Measurements from ENCODE around the gene ARHGAP42. TPM values are rescaled to one million over a fixed set of nuclear protein-coding genes. Genes with fewer than 3 reads are reported as not detected.

The ARHGAP42 gene
- total and polyA plus RNA-seq, 2 of the 4 experiments (the other 2 are of a cell fraction), result 2.9 to 7.3 TPM

DNA sequence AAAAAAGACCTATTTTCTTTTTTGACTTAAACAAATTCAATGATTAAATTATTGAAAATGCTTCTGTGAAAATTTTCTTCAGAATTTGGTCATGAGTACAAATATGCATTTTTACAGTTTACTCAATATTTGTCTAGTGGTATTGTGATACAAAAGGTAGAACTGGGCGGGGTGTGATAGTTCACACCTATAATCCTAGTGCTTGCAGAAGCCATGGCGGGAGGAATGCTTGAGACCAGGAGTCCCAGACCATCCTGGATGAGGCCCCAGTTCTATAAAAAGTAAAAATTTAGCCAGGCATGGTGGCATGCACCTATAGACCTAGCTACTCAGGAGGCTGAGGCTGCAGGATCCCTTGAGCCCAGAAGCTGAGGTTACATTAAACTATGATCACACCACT is 90.6 kb downstream of the ARHGAP42 start:
- intact Hi-C loops (cut with micrococcal nuclease) (loop anchor here (1.0 kb wide), 1 partner anchor 11 kb away; no protein-coding TSS in a partner anchor), dilution Hi-C loops (cut with HindIII; ENCODE audit: low sequenced_read_pairs, unreplicated experiment) (no loop called here), in situ Hi-C loops (cut with MboI; ENCODE audit: low sequenced_read_pairs) (no loop called here)
- H3K36me3 ChIP-seq (ENCODE audit: control insufficient read depth, insufficient read depth, low read length), result no peaks in the 10 kb centered on the region
- H3K4me2 ChIP-seq (ENCODE audit: low read depth, low read length), result no peak overlapping the region
- H4K20me1 ChIP-seq (ENCODE audit: insufficient read depth, low read length), result no peaks in the 10 kb centered on the region
- H2BK5ac ChIP-seq (ENCODE audit: low read depth, low read length, poor library complexity, severe bottlenecking), result no peak overlapping the region
- no peak overlapping the region for H3K9ac ChIP-seq (ENCODE audit: low read depth, low read length)
- no peak for ATAC-seq (ENCODE audit: low read depth)
- H3K4me3 ChIP-seq (ENCODE audit: insufficient read depth, low read depth, low read length), result no peak overlapping the region
- no peak overlapping the region for H2AFZ ChIP-seq (replicated peaks; ENCODE audit: low read length, poor library complexity)
- H2BK15ac ChIP-seq (ENCODE audit: low read depth, low read length), result no peak overlapping the region
- H2AK9ac ChIP-seq (replicated peaks; ENCODE audit: low read depth, low read length, poor library complexity), result no peak overlapping the region
- no CpG with 5 or more reads among the region's 2 CpGs for WGBS, 2 experiments (ENCODE audit: extremely low coverage in 2 of 2, insufficient read length in 1 of 2)
- H2AK5ac ChIP-seq (ENCODE audit: low read depth, low read length), result no peak overlapping the region
- POLR2A ChIA-PET (ENCODE audit: unreplicated experiment), result no interaction called here
- no peaks in the 10 kb centered on the region for H3K4me1 ChIP-seq (ENCODE audit: control insufficient read depth, insufficient read depth, low read length)
- no peak overlapping the region for H4K91ac ChIP-seq (ENCODE audit: insufficient read depth, low read depth, low read length)
- no peak overlapping the region for H3K14ac ChIP-seq (replicated peaks; ENCODE audit: low read depth, low read length)
- H3K56ac ChIP-seq (ENCODE audit: extremely low read depth, insufficient read depth, low read length), result no peak overlapping the region
- H4K8ac ChIP-seq (ENCODE audit: low read depth in 2 of 2, low read length in 2 of 2), result no peak overlapping the region
- no peak overlapping the region for H4K5ac ChIP-seq (ENCODE audit: low read depth, low read length)
- no peaks in the 10 kb centered on the region for H3K9me3 ChIP-seq (ENCODE audit: control insufficient read depth, insufficient read depth, low read length)
- TF ChIP-seq NFE2L2 (IDR thresholded peaks at IDR 0.05; ENCODE audit: low read depth, low read length) (no peak), BHLHE40 (IDR thresholded peaks at IDR 0.05; ENCODE audit: low read depth, low read length) (no peak), CEBPB (IDR thresholded peaks at IDR 0.05; ENCODE audit: low read depth, low read length) (no peak), RCOR1 (IDR thresholded peaks at IDR 0.05; ENCODE audit: insufficient replicate concordance, low read length) (no peak), ELK1 (IDR thresholded peaks at IDR 0.05; ENCODE audit: borderline replicate concordance, low read depth, low read length) (no peak), RFX5 (IDR thresholded peaks at IDR 0.05; ENCODE audit: low read depth, low read length) (no peak), MAFK (IDR thresholded peaks at IDR 0.05; ENCODE audit: low read depth, low read length) (no peak), RAD21 (IDR thresholded peaks at IDR 0.05; ENCODE audit: low read length) (no peak), MXI1 (IDR thresholded peaks at IDR 0.05; ENCODE audit: borderline replicate concordance, low read depth, low read length) (no peak)
- TF ChIP-seq, protein P1, sequence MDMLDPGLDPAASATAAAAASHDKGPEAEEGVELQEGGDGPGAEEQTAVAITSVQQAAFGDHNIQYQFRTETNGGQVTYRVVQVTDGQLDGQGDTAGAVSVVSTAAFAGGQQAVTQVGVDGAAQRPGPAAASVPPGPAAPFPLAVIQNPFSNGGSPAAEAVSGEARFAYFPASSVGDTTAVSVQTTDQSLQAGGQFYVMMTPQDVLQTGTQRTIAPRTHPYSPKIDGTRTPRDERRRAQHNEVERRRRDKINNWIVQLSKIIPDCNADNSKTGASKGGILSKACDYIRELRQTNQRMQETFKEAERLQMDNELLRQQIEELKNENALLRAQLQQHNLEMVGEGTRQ (IDR thresholded peaks at IDR 0.05; ENCODE audit: low read depth, low read length), result no peak
- no peak overlapping the region for H3K27ac ChIP-seq (ENCODE audit: insufficient read depth, low read length)
- H3K18ac ChIP-seq (ENCODE audit: low read depth, low read length), result no peak overlapping the region
- H3K79me1 ChIP-seq (ENCODE audit: low read depth in 1 of 2, low read length in 2 of 2), result no peaks in the 10 kb centered on the region
- no peak overlapping the region for H2BK120ac ChIP-seq (ENCODE audit: low read depth, low read length)
- H3K23ac ChIP-seq (ENCODE audit: low read depth, low read length), result no peak overlapping the region
- DNase-seq, result no peak
- BruUV-seq (replicated peaks), result no TSS peak
- H3K4ac ChIP-seq (ENCODE audit: low read depth, low read length), result no peak overlapping the region
- no peak overlapping the region for H2BK20ac ChIP-seq (ENCODE audit: low read depth, low read length)
- no peaks in the 10 kb centered on the region; the same call in 1 of the 2 replicates for H3K9me1 ChIP-seq (ENCODE audit: insufficient read depth, low read length)
- H3K27me3 ChIP-seq (ENCODE audit: control insufficient read depth, insufficient read depth, low read length), result no peaks in the 10 kb centered on the region
- CTCF ChIA-PET, result interaction anchor here (0.6 kb wide), 1 partner anchor 898 kb away, joined by 3 read pairs; no protein-coding TSS in a partner anchor

Measured in IMR-90 (cell line).